Sigmoid colon (tissue), 7 donors: Measurements from ENCODE around the gene SRGAP2B. TPM values are rescaled to one million over a fixed set of nuclear protein-coding genes. Genes with fewer than 3 reads are reported as not detected.
"Not testable (repeated sequence)": the region's sequence is repeated elsewhere in the genome, so short reads cannot be mapped to it uniquely, and the experiment has no call there.

Experiments used
- DNase-seq: peaks from one replicate; pipeline ENCODE4 v3.0.0-alpha.2; 2019
- H3K27ac ChIP-seq, 4 donors: fragments of 200-600 bp; sonication (generic); one replicate each; pipeline ENCODE4 v1.5.1; 2016 to 2019; ENCODE audit warnings: mild to moderate bottlenecking in 1 of 4
- H3K27me3 ChIP-seq, 3 donors: fragments of 200-600 bp; sonication (generic); one replicate each; pipeline ENCODE4 v1.5.1; 2019; ENCODE audit warnings: mild to moderate bottlenecking in 1 of 3
- H3K36me3 ChIP-seq, 4 donors: fragments of 200-600 bp; sonication (generic); one replicate each; pipeline ENCODE4 v1.5.1; 2016 to 2019
- H3K4me1 ChIP-seq, 4 donors: fragments of 200-600 bp; sonication (generic); one replicate each; pipeline ENCODE4 v1.5.1; 2017 to 2019
- H3K4me3 ChIP-seq, 4 donors: fragments of 200-600 bp; sonication (generic); one replicate each; pipeline ENCODE4 v1.5.1; 2017 to 2019; ENCODE audit warnings: mild to moderate bottlenecking in 2 of 4, moderate library complexity in 1 of 4
- H3K9me3 ChIP-seq, 4 donors: fragments of 200-600 bp in 3 of 4; sonication (generic) in 3 of 4; one replicate each; pipeline versions ENCODE4 v1.5.1 to v1.6.1; 2013 to 2019
- WGBS, 2 donors: extraction: QIAGEN DNeasy Blood & Tissue Kit; methylation state at CpG; one replicate each; pipeline ENCODE4 v1.1.7; 2013; 5-methylcytosine and 5-hydroxymethylcytosine counted together
- intact Hi-C: fragments of 100-400 bp; cut with DNase I; formaldehyde crosslinking; loops from one replicate; pipeline ENCODE4 v1.15.1; 2023
- polyA plus RNA-seq, 3 donors: library from polyadenylated mRNA; stranded (reverse); fragments of 200-250 nt; gene quantifications; one replicate each; pipeline ENCODE4 v1.2.3, GENCODE V29; 2013
- total RNA-seq, 4 donors: library from RNA; depleted of rRNA; stranded (reverse); fragments of >200 nt; gene quantifications; one replicate each; pipeline ENCODE4 v1.1.0, GENCODE V29; 2016
- donor health status: healthy with polysubstance abuse.
- donor health status: Bipolar disorder and iron deficiency.
- donor health status: healthy.

SRGAP2B gene
- total and polyA plus RNA-seq, 7 donors, result 1.2 to 13.8 (median 11.8) TPM

- H3K4me3 ChIP-seq, H3K36me3 ChIP-seq, H3K27ac ChIP-seq, H3K4me1 ChIP-seq, DNase-seq, H3K9me3 ChIP-seq, intact Hi-C loops, H3K27me3 ChIP-seq: not testable (repeated sequence)
- no CpG with 5 or more reads among the region's 6 CpGs for WGBS, 2 donors
Observed at GRCh38 chr1:145115587-145116493, 20.7 kb upstream of the SRGAP2B start.

- H3K4me1 ChIP-seq, H3K4me3 ChIP-seq, H3K27ac ChIP-seq, H3K27me3 ChIP-seq, H3K36me3 ChIP-seq, intact Hi-C loops, H3K9me3 ChIP-seq, DNase-seq: not testable (repeated sequence)
- no CpG with 5 or more reads among the region's 1 CpG for WGBS, 2 donors
Observed at GRCh38 chr1:145114560-145115057, 19.5 kb upstream of the SRGAP2B start.

GRCh38 chr1:145112703-145113102 is 17.6 kb upstream of the SRGAP2B start:
- H3K9me3 ChIP-seq, H3K36me3 ChIP-seq, H3K27me3 ChIP-seq, H3K4me1 ChIP-seq, H3K4me3 ChIP-seq, H3K27ac ChIP-seq, intact Hi-C loops, DNase-seq: not testable (repeated sequence)
- WGBS, 2 donors, result no CpG with 5 or more reads among the region's 3 CpGs

GRCh38 chr1:145111674-145112073 is 16.5 kb upstream of the SRGAP2B start:
- DNase-seq, H3K9me3 ChIP-seq, H3K27ac ChIP-seq, H3K27me3 ChIP-seq, H3K36me3 ChIP-seq, H3K4me1 ChIP-seq, intact Hi-C loops, H3K4me3 ChIP-seq: not testable (repeated sequence)
- no CpG with 5 or more reads among the region's 3 CpGs for WGBS, 2 donors

DNA sequence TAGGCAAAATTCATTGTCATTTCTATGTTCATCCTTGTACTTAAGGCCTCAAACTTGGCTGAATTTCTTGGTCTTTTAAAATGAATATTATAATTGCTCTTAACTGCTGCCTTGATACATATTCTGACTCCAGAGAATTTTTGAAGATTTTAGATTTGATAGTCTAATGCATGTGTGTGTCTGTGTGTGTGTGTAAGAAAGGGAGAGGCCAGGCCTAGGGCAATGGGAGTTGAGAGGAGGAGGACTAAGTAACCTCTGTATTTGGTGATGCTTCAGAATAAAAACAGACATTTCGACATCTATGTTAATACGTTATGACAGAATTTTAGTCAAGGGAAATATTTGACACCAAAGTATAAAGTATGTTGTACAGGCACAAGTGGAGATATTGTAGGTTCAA is 8.2 kb upstream of the SRGAP2B start:
- H3K27me3 ChIP-seq, intact Hi-C loops, H3K9me3 ChIP-seq, H3K4me3 ChIP-seq, H3K36me3 ChIP-seq, H3K4me1 ChIP-seq, H3K27ac ChIP-seq, DNase-seq: not testable (repeated sequence)
- no CpG with 5 or more reads among the region's 2 CpGs for WGBS, 2 donors

- H3K9me3 ChIP-seq, H3K27me3 ChIP-seq, H3K4me1 ChIP-seq, intact Hi-C loops, H3K27ac ChIP-seq, H3K4me3 ChIP-seq, H3K36me3 ChIP-seq, DNase-seq: not testable (repeated sequence)
- WGBS, 2 donors, result 17% methylated on average over 1 of the region's 1 CpG; no CpG with 5 or more reads in 1 of the 2 donors
Observed at GRCh38 chr1:145101725-145102124, 6.6 kb upstream of the SRGAP2B start.

DNA sequence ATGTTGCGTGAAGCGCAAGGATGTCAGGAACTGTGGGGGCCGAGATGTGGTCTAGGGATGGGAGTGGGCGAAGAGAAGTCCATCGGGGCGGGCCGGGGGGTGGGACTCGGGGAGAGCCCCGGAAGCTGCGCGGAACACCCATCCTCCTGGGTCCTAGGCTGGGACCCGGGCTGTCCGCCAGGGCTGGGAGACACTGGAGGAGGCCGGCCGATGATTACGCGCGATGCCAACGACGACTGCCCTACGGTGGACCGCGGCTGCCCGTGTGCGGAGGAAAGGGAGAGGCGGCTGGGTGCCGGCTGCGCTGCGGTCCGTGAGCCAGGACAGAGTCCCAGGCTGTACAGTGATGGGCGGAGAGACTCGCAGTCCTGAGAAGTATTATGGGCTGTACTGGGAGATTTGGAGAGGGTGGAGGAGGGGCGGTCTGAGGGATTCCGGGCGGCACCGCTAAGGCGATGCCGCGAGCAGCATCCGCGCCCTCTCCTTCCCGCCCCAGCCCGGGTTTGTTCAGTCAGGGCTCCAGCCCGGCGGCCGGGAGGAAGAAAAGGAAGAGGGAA is 395 bp downstream of the SRGAP2B start:
- H3K27me3 ChIP-seq, H3K4me1 ChIP-seq, H3K9me3 ChIP-seq, intact Hi-C loops, H3K36me3 ChIP-seq: not testable (repeated sequence)
- H3K27ac ChIP-seq, result peak overlapping the region; percentile 59 to 74 (median 70)
- WGBS, 2 donors, result 0 to 1% methylated on average over 12 of the region's 46 CpGs
- peak overlapping the region; percentile 25 to 42 (median 36) for H3K4me3 ChIP-seq
- DNase-seq, result peak; percentile 63

DNA sequence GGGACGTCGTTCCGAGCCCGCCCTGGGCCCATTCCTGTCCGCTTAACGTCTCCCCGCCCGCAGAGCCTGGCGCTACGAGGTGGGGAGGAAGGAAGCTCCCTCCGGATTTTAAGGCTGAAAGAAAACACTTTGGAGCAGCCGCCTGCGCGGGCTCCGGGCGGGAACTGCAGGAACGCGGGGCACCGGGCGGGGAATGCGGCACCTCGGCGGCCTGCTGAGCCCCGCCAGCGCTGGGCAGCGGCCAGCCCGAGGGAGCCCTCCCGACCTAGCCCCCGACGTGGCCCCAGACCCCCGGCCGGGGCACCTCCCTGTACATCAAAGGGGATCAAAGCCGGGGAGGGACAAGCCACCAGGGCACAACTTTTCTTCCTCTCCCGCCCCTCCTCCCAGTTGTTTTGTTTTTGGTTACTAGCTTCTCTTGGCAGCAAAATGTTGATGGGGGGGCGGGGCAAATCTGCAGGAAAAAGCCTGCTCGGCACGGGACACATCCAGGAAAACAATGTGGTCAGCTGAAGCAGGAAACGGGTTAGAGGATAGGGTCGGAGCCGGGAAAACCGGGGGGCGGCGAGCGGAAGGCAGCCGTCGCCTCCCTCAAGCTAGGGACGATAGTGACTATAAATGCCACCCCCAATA is 1.5 kb downstream of the SRGAP2B start:
- DNase-seq, result peak; percentile 87
- WGBS, 2 donors, result 1% methylated on average over 24 to 28 of the region's 47 CpGs
- H3K36me3 ChIP-seq, H3K4me1 ChIP-seq, H3K9me3 ChIP-seq, H3K27me3 ChIP-seq, intact Hi-C loops: not testable (repeated sequence)
- H3K27ac ChIP-seq, result peak overlapping the region in 3 of 4 donors; percentile 57 to 76 (median 66)
- peak overlapping the region in 3 of 4 donors; percentile 36 to 48 (median 47) for H3K4me3 ChIP-seq

GRCh38 chr1:145082483-145083255 is 12.5 kb downstream of the SRGAP2B start:
- H3K9me3 ChIP-seq, intact Hi-C loops, H3K4me1 ChIP-seq, H3K27me3 ChIP-seq, H3K4me3 ChIP-seq, H3K27ac ChIP-seq, H3K36me3 ChIP-seq, DNase-seq: not testable (repeated sequence)
- 88 to 93% methylated on average over 3 to 4 of the region's 7 CpGs for WGBS, 2 donors

GRCh38 chr1:145080193-145080592 is 14.9 kb downstream of the SRGAP2B start:
- H3K36me3 ChIP-seq, H3K4me3 ChIP-seq, intact Hi-C loops, H3K4me1 ChIP-seq, DNase-seq, H3K27me3 ChIP-seq, H3K9me3 ChIP-seq, H3K27ac ChIP-seq: not testable (repeated sequence)
- 70 to 91% methylated on average over 2 of the region's 3 CpGs for WGBS, 2 donors

- H3K27me3 ChIP-seq, H3K4me1 ChIP-seq, H3K9me3 ChIP-seq, H3K36me3 ChIP-seq, intact Hi-C loops, H3K27ac ChIP-seq, H3K4me3 ChIP-seq, DNase-seq: not testable (repeated sequence)
- WGBS, 2 donors, result 69 to 75% methylated on average over 2 of the region's 2 CpGs
Observed at GRCh38 chr1:145079737-145080136, 15.4 kb downstream of the SRGAP2B start.

DNA sequence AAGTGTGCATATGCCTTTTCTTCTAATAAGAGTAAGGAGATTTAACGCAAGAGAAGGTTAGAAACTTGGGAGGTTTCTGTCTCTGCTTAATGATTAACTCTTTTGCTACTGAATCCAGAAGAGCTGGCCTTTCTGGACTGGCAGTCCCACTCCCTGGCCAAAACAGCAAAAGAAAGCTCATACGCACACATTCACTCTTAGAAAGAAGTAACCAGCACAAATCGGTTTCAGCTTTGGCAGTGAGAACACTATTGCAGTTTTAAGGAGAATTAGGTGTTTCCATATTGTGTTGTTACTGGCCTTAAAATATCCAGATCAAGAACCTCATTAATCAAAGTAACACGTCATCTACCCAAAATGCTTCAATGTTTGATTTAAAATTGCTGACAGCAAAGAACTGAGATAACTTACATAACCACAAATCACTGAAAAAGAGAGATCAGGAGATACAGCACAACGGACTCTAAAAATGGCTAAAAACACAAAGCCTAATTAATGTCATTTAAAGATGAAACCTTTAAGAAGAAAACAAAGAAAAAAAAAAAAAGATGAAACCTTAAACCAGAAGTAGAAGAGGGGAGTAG is 16.2 kb downstream of the SRGAP2B start:
- intact Hi-C loops, H3K4me1 ChIP-seq, H3K36me3 ChIP-seq, DNase-seq, H3K27ac ChIP-seq, H3K27me3 ChIP-seq, H3K4me3 ChIP-seq, H3K9me3 ChIP-seq: not testable (repeated sequence)
- WGBS, 2 donors, result no CpG with 5 or more reads among the region's 5 CpGs
